Measurements from ENCODE around the gene TMEM209.
"Not testable (repeated sequence)": the region's sequence is repeated elsewhere in the genome, so short reads cannot be mapped to it uniquely, and the experiment has no call there.

Gene TMEM209

GRCh38 chr7:130157700-130158099 is 47.5 kb downstream of the TMEM209 start:
- no peak for DNase-seq

GRCh38 chr7:130156140-130156539 is 49.1 kb downstream of the TMEM209 start:
- no peak for DNase-seq

GRCh38 chr7:130154501-130155317 is 50.5 kb downstream of the TMEM209 start:
- no peak for DNase-seq

- no peak for DNase-seq
Measured at GRCh38 chr7:130154131-130154500, 51.1 kb downstream of the TMEM209 start.

GRCh38 chr7:130153211-130153908 is 51.8 kb downstream of the TMEM209 start:
- no peak for DNase-seq

GRCh38 chr7:130152493-130153210 is 52.6 kb downstream of the TMEM209 start:
- DNase-seq, result no peak

- peak; percentile 31 for DNase-seq
Measured at GRCh38 chr7:130151591-130152492, 53.4 kb downstream of the TMEM209 start.

- no peak for DNase-seq
Measured at GRCh38 chr7:130150587-130150986, 54.6 kb downstream of the TMEM209 start.

- DNase-seq, result no peak
Measured at GRCh38 chr7:130149281-130150139, 55.7 kb downstream of the TMEM209 start.

- DNase-seq, result no peak
Measured at GRCh38 chr7:130148561-130148960, 56.6 kb downstream of the TMEM209 start.

GRCh38 chr7:130147710-130148325 is 57.4 kb downstream of the TMEM209 start:
- DNase-seq, result no peak

- DNase-seq, result no peak
Measured at GRCh38 chr7:130146693-130147405, 58.4 kb downstream of the TMEM209 start.

GRCh38 chr7:130146142-130146541 is 59.1 kb downstream of the TMEM209 start:
- DNase-seq, result not testable (repeated sequence)

GRCh38 chr7:130145424-130146100 is 59.6 kb downstream of the TMEM209 start:
- DNase-seq, result no peak

- no peak for DNase-seq
Measured at GRCh38 chr7:130144312-130145171, 60.7 kb downstream of the TMEM209 start.

- DNase-seq, result no peak
Measured at GRCh38 chr7:130143986-130144311, 61.3 kb downstream of the TMEM209 start.

- no peak for DNase-seq
Measured at GRCh38 chr7:130143334-130143732, 61.9 kb downstream of the TMEM209 start.

GRCh38 chr7:130142654-130143333 is 62.4 kb downstream of the TMEM209 start:
- DNase-seq, result no peak

Data from activated CD4-positive, alpha-beta T cell treated with anti-CD3 and anti-CD28 coated beads, Interleukin-2, amount 50 U/mL, for 1 hour (primary cell).